ENCODE data around the gene CHST11. TPM values are rescaled to one million over a fixed set of nuclear protein-coding genes. Genes with fewer than 3 reads are reported as not detected.

The CHST11 gene
- total and polyA plus RNA-seq, 2 donors: 4.7 to 10.0 TPM

DNA sequence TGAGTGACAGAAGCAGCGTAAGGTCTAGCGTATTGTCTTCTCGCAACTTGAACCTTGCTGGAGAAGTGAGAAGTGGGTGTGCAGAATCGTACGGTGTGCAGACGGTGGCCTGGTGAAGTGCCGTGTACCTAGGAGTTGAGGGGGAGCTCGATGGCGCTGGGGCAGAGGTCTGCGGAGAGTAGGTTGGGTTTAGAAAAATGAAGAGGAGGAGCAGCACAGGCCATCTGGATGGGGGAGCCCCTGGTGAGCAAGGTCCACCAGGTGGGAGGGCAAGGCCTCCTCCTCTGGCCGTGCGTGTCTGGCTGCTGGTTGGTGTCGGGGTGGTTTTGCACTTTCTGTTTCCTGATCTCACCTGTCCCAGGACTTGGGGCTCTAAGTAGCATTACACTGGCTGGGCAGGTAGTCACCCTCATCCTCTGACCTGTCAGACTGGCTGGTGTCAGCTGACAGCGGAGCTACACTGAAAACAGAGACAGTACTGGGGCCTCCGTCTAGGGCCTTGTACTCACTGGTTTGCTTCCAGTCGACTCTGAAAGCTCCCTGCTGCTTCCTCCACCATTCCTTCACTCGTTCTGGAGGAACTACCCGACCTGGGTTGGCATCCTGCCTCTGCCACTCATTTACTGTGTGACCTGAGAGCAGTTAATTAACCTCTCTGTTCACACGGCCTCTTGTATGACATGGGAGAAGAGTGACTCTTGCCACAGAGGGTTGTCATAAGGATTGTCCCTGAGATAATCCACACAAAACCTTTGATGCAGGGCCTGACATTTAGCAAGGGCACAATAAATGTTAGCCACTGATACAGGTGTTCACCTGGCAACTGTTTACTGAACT, 273.1 kb downstream of the CHST11 start:
- DNase-seq (ENCODE audit: extremely low spot score): no peak
- H3K27ac ChIP-seq (ENCODE audit: low read depth): no peak overlapping the region
- no peak overlapping the region for H3K4me3 ChIP-seq (ENCODE audit: low read depth, low read length)
- H3K4me1 ChIP-seq (ENCODE audit: insufficient read depth): no peaks in the 10 kb centered on the region
- WGBS: 92% methylated on average over 19 of the region's 19 CpGs
- H3K36me3 ChIP-seq (ENCODE audit: insufficient read depth): no peaks in the 10 kb centered on the region

DNA sequence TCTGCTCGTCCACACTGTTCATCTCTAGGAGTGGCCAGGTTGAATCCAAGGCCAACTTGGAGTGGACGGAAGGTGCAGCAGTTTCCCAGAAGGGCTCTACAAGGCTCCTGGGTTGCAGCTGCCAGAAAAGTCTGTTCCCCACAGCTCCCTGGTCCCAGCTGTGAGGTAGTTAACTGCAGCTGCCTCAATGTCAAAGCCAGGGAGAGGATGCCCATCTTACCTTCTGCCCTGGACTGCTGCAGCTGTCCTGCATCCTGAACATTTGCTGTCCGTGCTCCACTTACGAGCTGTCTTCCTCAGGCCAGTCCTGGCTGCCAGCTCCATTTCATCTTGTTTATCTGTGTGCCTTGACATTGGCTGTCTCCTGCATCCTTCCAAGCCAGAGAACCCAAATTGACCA, 274.0 kb downstream of the CHST11 start:
- no peak overlapping the region for H3K27ac ChIP-seq (ENCODE audit: low read depth)
- WGBS: 64% methylated on average over 4 of the region's 4 CpGs
- DNase-seq (ENCODE audit: extremely low spot score): no peak

DNA sequence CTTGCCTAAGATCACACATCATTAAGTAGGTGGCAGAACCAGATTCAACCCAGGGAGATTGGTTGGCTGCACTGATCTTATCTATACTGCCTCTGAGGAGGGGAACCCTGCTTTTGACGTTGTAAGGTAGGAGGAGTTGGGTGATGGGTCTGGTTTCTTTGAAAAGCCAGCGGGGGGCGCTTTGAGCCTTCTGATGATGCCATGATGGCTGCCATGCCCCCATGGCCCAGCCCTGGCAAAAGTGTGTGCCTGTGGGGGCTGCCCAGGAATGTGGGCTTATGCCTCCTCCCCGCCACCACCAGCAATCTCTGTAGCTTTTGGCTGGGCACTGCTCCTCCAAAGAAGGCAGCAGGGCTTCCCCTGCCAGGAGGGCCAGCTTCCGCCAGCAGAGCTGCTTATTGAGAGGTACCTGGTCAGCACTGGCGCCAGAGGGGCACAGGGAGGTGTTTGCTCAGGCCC, 277.0 kb downstream of the CHST11 start:
- no peaks in the 10 kb centered on the region for H3K4me1 ChIP-seq (ENCODE audit: insufficient read depth)
- 81% methylated on average over 6 of the region's 6 CpGs for WGBS
- H3K4me3 ChIP-seq (ENCODE audit: low read depth, low read length): no peak overlapping the region
- H3K36me3 ChIP-seq (ENCODE audit: insufficient read depth): no peaks in the 10 kb centered on the region
- no peak for DNase-seq (ENCODE audit: extremely low spot score)
- no peak overlapping the region for H3K27ac ChIP-seq (ENCODE audit: low read depth)

More for the DNA sequence above, 274.0 kb downstream of the CHST11 start:
- H3K4me1 ChIP-seq (ENCODE audit: insufficient read depth): no peaks in the 10 kb centered on the region
- H3K4me3 ChIP-seq (ENCODE audit: low read depth, low read length): no peak overlapping the region
- no peaks in the 10 kb centered on the region for H3K36me3 ChIP-seq (ENCODE audit: insufficient read depth)

DNA sequence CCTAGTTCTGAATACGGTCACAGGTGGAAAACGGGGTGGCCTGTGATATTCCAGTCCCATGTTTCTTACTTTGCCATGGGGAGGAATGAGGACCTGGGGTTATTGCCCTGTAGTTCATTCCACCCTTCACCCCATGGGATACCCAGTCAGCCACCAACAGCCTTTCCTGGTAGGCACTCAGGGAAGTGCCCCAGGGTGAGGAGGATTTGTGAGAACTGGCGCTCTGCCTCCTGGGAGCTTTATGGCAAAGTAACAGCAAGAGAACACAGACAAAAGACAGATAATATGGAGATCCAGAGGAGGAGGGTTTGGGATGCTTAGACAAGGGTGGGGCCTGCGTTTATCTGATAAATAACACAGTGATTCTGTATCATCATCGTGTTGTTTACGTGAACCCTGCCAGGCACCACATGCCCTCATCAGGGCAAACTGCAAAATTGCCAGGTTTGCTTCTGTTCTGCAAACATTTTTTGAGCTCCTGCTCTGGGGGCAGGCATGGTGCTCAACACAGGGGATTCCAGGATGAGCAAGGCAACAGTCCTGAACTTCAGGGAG, 277.9 kb downstream of the CHST11 start:
- Histone ChIP-seq H3K36me3 (ENCODE audit: insufficient read depth) (no peaks in the 10 kb centered on the region), H3K4me1 (ENCODE audit: insufficient read depth) (no peaks in the 10 kb centered on the region), H3K4me3 (ENCODE audit: low read depth, low read length) (no peak overlapping the region), H3K27ac (ENCODE audit: low read depth) (no peak overlapping the region)
- no peak for DNase-seq (ENCODE audit: extremely low spot score)
- 78% methylated on average over 6 of the region's 6 CpGs for WGBS

DNA sequence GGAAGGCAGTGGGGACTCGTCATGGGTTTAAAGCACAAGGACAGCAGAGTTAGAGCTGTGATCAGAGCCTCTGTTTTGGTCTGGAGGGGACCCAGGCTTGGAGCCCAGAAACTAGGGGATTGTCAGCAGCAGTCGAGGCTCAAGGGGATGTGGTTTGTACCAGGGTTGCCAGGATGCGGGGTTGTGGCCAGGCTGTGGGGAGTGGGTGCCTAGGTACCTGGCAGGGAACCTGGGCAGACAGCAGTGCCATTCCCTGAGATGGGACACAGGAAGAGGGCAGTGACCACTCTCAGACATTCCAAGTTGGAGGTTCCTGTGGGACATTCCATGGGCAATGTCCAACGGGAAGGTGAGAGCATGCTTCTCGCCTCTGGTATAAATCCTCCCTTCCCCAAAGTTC, 279.1 kb downstream of the CHST11 start:
- Histone ChIP-seq H3K27ac (ENCODE audit: low read depth) (no peak overlapping the region), H3K4me1 (ENCODE audit: insufficient read depth) (no peaks in the 10 kb centered on the region), H3K4me3 (ENCODE audit: low read depth, low read length) (no peak overlapping the region), H3K36me3 (ENCODE audit: insufficient read depth) (no peaks in the 10 kb centered on the region)
- WGBS: 80% methylated on average over 5 of the region's 5 CpGs
- DNase-seq (ENCODE audit: extremely low spot score): no peak

DNA sequence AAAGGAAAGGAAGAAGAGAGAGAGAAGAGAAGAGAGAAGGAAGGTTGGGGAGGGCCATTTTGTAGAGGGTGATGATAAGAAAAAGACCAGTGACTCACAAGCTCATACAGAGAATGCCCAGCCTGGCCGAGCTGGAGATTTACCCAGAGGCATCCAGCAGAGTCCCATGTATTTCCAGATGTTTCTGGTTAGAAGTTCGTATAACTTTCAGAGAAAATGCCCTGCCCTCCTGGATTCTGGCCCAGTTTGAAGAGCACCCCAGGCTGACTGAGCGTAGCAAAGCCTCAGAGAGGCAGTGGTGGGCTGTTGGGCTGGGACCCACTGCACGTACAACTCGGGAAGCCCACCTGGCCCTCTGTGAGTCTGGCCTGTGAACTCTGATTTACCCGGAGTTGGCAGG, 279.6 kb downstream of the CHST11 start:
- Histone ChIP-seq H3K27ac (ENCODE audit: low read depth) (no peak overlapping the region), H3K4me3 (ENCODE audit: low read depth, low read length) (no peak overlapping the region), H3K4me1 (ENCODE audit: insufficient read depth) (no peaks in the 10 kb centered on the region), H3K36me3 (ENCODE audit: insufficient read depth) (no peaks in the 10 kb centered on the region)
- WGBS: 71% methylated on average over 6 of the region's 6 CpGs
- DNase-seq (ENCODE audit: extremely low spot score): no peak

DNA sequence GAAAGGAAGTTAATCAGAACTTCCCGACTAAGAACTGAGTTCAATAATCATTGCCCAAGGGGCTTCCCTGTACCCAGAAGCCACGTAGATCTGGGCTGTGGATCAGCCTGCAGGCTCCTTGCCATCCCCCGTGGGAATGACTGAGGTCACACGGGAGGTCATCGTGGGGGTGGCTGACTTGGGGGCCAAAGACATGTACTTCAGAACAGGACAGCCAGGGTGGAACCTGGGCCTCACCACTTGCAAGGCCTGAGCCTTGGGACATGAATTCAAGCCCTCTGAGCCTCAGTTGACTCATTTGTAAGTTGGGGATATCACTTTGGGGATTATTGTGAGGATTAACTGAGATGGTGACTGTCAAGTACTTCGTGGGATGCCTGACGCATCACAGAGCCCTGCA, 280.4 kb downstream of the CHST11 start:
- H3K4me1 ChIP-seq (ENCODE audit: insufficient read depth): no peaks in the 10 kb centered on the region
- H3K36me3 ChIP-seq (ENCODE audit: insufficient read depth): no peaks in the 10 kb centered on the region
- WGBS: 89% methylated on average over 7 of the region's 7 CpGs
- H3K4me3 ChIP-seq (ENCODE audit: low read depth, low read length): no peak overlapping the region
- no peak for DNase-seq (ENCODE audit: extremely low spot score)
- no peak overlapping the region for H3K27ac ChIP-seq (ENCODE audit: low read depth)

DNA sequence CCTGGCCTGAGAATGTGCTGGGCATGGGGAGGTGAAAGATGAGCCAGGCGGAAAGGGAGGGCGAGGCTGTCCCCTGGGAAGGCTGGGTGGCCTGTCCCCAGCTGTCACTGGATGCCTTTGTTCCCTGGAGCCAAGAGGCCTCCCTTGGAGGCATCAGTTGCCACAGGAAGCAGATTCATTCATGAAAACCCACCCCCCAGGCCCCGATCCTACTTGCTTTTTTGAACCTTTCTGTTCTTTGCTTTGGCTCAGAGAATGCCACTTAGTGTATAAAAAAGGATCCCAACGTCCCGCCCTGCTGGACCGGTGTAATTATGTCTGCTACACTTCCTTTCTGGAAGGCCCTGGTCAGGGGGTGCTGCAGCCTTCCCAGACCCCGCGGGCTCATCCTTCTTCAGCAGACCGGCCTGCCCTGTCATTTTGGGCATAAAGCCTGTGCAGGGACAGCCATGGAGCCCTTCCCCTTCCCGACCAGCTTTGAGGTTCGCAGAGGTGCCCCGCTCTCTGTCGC, 281.1 kb downstream of the CHST11 start:
- WGBS: 87% methylated on average over 13 of the region's 13 CpGs
- H3K27ac ChIP-seq (ENCODE audit: low read depth): no peak overlapping the region

DNA sequence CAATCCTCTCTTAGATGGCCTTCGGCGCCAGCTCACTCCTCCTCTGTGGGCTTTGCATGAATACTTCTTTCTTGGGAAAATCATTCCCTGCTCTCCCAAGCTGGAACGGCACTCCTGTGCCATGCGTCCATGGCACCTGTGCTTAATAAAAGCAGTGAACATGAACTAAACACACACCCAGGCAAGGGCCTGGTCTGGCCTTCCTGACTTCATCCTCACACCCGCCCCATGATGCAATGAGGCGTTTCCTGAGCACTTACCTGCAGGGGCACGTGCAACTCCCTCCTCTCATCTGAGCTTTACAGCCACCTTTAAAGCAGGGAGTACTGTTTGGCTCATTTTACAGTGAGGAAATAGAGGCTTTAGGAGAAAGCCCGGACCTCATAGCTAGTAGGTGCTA, 281.6 kb downstream of the CHST11 start:
- WGBS: 86% methylated on average over 8 of the region's 8 CpGs
- Histone ChIP-seq H3K4me1 (ENCODE audit: insufficient read depth) (no peaks in the 10 kb centered on the region), H3K36me3 (ENCODE audit: insufficient read depth) (no peaks in the 10 kb centered on the region), H3K27ac (ENCODE audit: low read depth) (no peak overlapping the region), H3K4me3 (ENCODE audit: low read depth, low read length) (no peak overlapping the region)
- DNase-seq (ENCODE audit: extremely low spot score): no peak

More for the DNA sequence above, 281.1 kb downstream of the CHST11 start:
- H3K36me3 ChIP-seq (ENCODE audit: insufficient read depth): no peaks in the 10 kb centered on the region
- no peaks in the 10 kb centered on the region for H3K4me1 ChIP-seq (ENCODE audit: insufficient read depth)
- H3K4me3 ChIP-seq (ENCODE audit: low read depth, low read length): no peak overlapping the region
- DNase-seq (ENCODE audit: extremely low spot score): no peak

DNA sequence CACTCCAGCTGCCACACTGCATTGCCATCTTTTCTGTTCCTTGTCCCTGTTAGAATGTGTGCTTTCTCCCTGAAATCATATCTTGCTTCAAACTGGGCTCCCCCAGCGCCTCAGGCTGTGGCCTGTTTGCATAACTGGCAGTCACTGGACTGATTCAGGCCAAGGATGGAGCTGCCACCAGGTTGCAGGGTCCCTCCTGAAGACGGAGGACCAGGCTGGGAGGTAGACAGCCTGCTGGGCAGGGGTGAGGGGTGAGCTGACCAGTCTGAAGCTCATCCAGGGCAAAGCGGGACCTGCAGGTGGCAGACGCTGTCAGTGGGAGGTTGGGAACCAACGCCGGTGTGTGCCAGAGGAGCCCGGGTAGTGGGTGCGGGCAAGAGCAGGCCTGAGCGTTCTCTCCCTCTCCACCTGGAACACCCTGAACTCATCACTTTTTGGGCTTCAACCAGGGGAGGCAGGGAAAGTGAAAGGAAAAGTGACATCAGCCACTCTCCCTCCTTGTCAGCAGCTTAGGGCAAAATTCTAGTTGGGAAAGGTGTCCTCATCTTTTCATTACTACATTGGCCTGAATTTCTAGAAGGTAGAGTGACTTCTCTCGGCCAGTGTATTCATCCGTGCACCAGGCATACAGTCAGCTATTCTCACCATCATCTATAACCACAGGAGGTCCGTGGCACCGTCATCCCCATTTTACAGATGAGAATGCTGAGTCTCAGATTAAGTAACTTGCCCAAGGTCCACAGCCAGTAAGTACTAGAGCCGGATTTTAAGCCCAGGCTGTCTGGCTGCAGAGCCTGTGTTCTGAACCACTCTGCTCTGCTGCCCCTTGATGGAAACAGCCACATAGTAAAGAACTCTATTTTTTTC, 282.3 kb downstream of the CHST11 start:
- Histone ChIP-seq H3K36me3 (ENCODE audit: insufficient read depth) (no peaks in the 10 kb centered on the region), H3K4me1 (ENCODE audit: insufficient read depth) (no peaks in the 10 kb centered on the region), H3K4me3 (ENCODE audit: low read depth, low read length) (no peak overlapping the region), H3K27ac (ENCODE audit: low read depth) (no peak overlapping the region)
- no peak for DNase-seq (ENCODE audit: extremely low spot score)
- WGBS: 96% methylated on average over 14 of the region's 14 CpGs

DNA sequence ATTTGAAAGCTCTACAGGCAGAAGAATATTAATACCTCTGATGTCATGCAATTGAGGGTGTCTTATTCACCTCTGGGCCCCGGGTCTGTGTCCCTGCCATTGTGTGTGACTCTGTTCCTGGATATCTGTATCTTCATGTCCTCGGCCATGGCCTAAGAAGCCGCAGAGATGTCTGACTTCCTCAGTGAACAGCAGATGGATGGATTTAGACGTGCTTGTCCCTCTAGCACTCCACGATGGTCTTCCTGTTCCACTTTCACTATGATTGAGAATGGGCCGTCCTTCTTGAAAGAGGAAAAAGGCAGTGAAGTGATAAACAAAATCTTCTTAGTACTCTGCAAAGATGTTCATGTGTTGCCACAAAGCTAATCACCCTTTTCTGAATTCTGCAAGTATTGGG, 283.9 kb downstream of the CHST11 start:
- Histone ChIP-seq H3K4me3 (ENCODE audit: low read depth, low read length) (no peak overlapping the region), H3K27ac (ENCODE audit: low read depth) (no peak overlapping the region), H3K4me1 (ENCODE audit: insufficient read depth) (no peaks in the 10 kb centered on the region), H3K36me3 (ENCODE audit: insufficient read depth) (no peaks in the 10 kb centered on the region)
- DNase-seq (ENCODE audit: extremely low spot score): no peak
- 80% methylated on average over 6 of the region's 6 CpGs for whole genome bisulfite sequencing

DNA sequence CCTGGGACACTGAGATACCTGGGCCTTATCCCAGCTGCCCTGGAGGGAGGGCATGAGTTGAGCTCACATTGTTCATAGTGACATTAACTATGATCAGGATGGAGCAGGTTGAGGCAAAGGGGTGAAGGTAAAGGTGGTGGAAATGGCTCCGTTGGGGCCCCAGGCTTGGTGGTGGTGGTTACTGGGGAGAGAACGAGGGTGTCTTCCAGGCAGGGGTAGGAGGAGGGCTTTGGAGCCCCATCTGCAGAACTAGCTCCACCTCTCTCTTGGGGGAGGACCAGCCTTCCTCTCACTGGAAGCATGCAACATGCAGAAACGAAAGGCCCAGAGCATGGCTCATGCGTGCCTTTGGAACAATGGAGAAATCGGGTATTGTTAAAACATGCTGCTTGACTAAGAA, 284.3 kb downstream of the CHST11 start:
- no peak overlapping the region for H3K4me3 ChIP-seq (ENCODE audit: low read depth, low read length)
- H3K4me1 ChIP-seq (ENCODE audit: insufficient read depth): no peaks in the 10 kb centered on the region
- no peak overlapping the region for H3K27ac ChIP-seq (ENCODE audit: low read depth)
- H3K36me3 ChIP-seq (ENCODE audit: insufficient read depth): no peaks in the 10 kb centered on the region
- WGBS: 90% methylated on average over 5 of the region's 5 CpGs
- DNase-seq (ENCODE audit: extremely low spot score): no peak

DNA sequence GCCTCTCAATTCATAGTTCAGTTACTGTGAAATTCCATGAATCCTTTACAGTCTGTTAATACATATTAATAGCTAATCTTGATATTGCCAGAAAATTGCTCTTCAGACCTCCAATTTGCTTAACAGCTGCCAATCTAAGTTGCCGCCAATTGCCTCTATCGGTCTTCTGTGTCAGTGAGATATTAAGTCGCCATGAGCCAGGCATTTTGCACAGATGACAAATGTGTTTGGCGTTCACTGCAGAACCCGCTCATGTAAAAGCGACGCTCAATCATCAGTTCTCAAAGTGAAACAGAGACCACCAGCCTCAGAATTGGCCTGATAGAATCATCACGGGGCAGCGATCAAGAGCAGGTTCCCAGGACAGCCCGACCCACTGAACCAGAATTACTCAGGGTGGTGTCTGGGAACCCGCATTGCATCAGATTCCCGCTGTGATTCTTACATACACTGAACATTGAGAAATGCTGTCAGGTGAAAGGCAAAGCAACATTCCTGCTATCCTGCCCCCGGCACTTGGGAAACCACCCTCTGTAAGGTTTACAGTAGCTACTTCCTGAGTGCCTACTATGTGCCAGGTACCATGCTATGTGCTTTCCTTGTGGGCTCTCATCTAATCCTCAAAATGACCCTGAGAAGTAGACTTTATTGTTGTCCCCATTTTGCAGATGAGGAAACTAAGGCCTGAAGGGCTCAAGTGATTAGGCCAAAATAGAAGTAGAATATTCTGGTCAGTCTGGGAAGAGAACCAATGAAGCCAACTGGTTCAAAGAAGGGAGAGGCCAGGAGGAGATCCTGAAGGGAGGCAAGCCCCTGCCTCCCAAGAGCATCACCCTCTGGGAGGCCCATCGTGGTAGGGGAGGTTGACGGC, 285.0 kb downstream of the CHST11 start:
- no peak for DNase-seq (ENCODE audit: extremely low spot score)
- H3K4me3 ChIP-seq (ENCODE audit: low read depth, low read length): no peak overlapping the region
- no peak overlapping the region for H3K27ac ChIP-seq (ENCODE audit: low read depth)
- H3K4me1 ChIP-seq (ENCODE audit: insufficient read depth): no peaks in the 10 kb centered on the region
- WGBS: 95% methylated on average over 15 of the region's 15 CpGs
- no peaks in the 10 kb centered on the region for H3K36me3 ChIP-seq (ENCODE audit: insufficient read depth)
